HG02981 (cell line): ENCODE results near the gene SNRNP70.
A peak's percentile ranks its signal among the peaks of the same experiment; 100 is the strongest.
"Not testable (repeated sequence)": the region's sequence is repeated elsewhere in the genome, so short reads cannot be mapped to it uniquely, and the experiment has no call there.

Source experiments
- ATAC-seq: cut with Tn5 transposase; IDR thresholded peaks from one replicate; pipeline ENCODE4 v1.9.1; 2021; ENCODE audit warnings: mild to moderate bottlenecking, moderate library complexity; ENCODE audit not compliant: unreplicated experiment

Gene SNRNP70

GRCh38 chr19:49141352-49141751, 56.1 kb downstream of the SNRNP70 start:
- ATAC-seq, result no peak

GRCh38 chr19:49142866-49143335, 57.6 kb downstream of the SNRNP70 start:
- ATAC-seq, result peak; percentile 60

GRCh38 chr19:49145573-49146407, 60.5 kb downstream of the SNRNP70 start:
- ATAC-seq, result no peak

GRCh38 chr19:49146408-49146770, 61.1 kb downstream of the SNRNP70 start:
- not testable (repeated sequence) for ATAC-seq

GRCh38 chr19:49148044-49148682, 62.9 kb downstream of the SNRNP70 start:
- ATAC-seq, result no peak

- ATAC-seq, result no peak
Observed at GRCh38 chr19:49148784-49149651, 63.8 kb downstream of the SNRNP70 start.

- ATAC-seq, result no peak
Observed at GRCh38 chr19:49149652-49150105, 64.4 kb downstream of the SNRNP70 start.

- ATAC-seq, result no peak
Observed at GRCh38 chr19:49150106-49150943, 65.1 kb downstream of the SNRNP70 start.

- no peak for ATAC-seq
Observed at GRCh38 chr19:49150944-49151243, 65.6 kb downstream of the SNRNP70 start.

- ATAC-seq, result no peak
Observed at GRCh38 chr19:49151267-49152118, 66.2 kb downstream of the SNRNP70 start.

- no peak for ATAC-seq
Observed at GRCh38 chr19:49152119-49152550, 66.9 kb downstream of the SNRNP70 start.

- no peak for ATAC-seq
Observed at GRCh38 chr19:49153167-49153809, 68.0 kb downstream of the SNRNP70 start.

- no peak for ATAC-seq
Observed at GRCh38 chr19:49154279-49154678, 69.0 kb downstream of the SNRNP70 start.

GRCh38 chr19:49155005-49155819, 70.0 kb downstream of the SNRNP70 start, which contains the start of gene HRC:
Gene HRC (minus strand): TSS chr19:49155396. CDS start chr19:49155237, 159 bp downstream.
- no peak for ATAC-seq

- no peak for ATAC-seq
Observed at GRCh38 chr19:49155820-49156346, 70.6 kb downstream of the SNRNP70 start.

GRCh38 chr19:49157445-49158224, 72.4 kb downstream of the SNRNP70 start, which contains the start of gene TRPM4:
Gene TRPM4 (plus strand): TSS chr19:49157792. CDS start chr19:49157867, 75 bp downstream.
- ATAC-seq, result no peak
